Measurements from ENCODE around the gene MPG. TPM values are rescaled to one million over a fixed set of nuclear protein-coding genes. Genes with fewer than 3 reads are reported as not detected.

The MPG gene
- total RNA-seq, 4 donors from 2014 or later: 49.1 to 107 (median 87.2) TPM

GRCh38 chr16:97822-98221 lies 19.8 kb downstream of the MPG start:
- DNase-seq (ENCODE audit: low spot score): no peak
- ATAC-seq (ENCODE audit: low FRiP score): no peak
- TF ChIP-seq, protein P1, sequence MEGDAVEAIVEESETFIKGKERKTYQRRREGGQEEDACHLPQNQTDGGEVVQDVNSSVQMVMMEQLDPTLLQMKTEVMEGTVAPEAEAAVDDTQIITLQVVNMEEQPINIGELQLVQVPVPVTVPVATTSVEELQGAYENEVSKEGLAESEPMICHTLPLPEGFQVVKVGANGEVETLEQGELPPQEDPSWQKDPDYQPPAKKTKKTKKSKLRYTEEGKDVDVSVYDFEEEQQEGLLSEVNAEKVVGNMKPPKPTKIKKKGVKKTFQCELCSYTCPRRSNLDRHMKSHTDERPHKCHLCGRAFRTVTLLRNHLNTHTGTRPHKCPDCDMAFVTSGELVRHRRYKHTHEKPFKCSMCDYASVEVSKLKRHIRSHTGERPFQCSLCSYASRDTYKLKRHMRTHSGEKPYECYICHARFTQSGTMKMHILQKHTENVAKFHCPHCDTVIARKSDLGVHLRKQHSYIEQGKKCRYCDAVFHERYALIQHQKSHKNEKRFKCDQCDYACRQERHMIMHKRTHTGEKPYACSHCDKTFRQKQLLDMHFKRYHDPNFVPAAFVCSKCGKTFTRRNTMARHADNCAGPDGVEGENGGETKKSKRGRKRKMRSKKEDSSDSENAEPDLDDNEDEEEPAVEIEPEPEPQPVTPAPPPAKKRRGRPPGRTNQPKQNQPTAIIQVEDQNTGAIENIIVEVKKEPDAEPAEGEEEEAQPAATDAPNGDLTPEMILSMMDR (IDR thresholded peaks at IDR 0.05): no peak

DNA sequence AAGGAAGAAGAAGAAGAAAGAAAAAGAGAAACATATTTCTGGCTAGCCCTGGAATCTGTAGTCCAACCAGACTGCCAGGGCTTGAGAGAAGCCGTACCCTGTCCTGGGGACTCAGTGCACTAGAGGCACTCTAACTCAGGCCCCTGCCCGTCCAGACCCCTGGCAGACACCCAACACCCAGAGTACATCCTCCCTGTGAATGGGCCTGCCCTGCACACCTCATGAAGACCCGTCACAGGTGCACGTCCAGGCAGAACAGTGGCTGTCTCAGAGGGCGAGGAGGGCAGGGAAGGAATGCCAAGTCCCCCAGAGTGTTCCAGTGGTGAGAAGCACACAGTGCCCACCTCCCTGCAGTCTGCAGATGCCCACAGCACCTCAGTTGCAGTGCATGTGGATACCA lies 23.0 kb downstream of the MPG start:
- TF ChIP-seq, protein P1 (IDR thresholded peaks at IDR 0.05): no peak
- DNase-seq (ENCODE audit: low spot score): no peak
- no peak for ATAC-seq (ENCODE audit: low FRiP score)

GRCh38 chr16:101586-101985 lies 23.6 kb downstream of the MPG start:
- DNase-seq (ENCODE audit: low spot score) (no peak), ATAC-seq (ENCODE audit: low FRiP score) (no peak)
- TF ChIP-seq, protein P1 (IDR thresholded peaks at IDR 0.05): no peak

DNA sequence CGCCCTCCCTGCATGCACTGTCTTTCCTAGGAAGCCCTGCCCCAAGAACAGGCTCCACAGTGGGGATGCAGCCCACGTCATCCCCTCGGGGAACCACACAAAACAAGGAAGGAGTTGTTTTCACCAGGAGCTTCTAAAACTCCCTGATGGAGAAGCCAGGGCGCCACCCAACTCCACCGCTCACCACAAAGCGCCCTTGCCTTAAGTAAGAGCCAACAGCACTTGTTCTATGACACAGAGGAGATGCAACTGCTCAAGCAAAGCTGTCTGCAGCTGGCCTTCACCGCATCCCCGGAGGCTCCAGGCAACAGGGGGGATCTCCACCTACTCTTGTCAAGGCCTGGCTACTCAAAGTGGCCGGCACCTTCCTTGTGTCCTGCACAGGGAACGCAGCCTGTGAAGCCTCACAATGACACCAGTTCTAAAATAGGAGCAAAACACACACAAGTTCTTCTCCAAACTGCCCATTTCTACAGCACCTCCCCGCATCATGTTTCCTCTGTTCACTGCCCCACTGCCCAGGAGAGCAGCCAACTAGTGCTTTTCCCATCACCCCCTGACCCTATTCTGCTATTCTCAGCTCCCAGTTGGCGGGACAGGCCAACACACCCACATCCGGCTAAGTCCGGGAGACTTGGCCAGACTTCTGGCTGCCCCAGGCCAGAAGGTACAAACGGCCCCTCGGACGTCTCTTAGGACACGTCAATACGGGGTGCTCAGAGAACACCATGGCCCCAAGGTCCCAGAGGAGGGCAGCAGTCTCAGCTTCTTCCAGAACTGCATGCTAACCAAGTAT lies 24.2 kb downstream of the MPG start:
- no peak for DNase-seq (ENCODE audit: low spot score)
- ATAC-seq (ENCODE audit: low FRiP score): no peak
- TF ChIP-seq, protein P1 (IDR thresholded peaks at IDR 0.05): no peak

DNA sequence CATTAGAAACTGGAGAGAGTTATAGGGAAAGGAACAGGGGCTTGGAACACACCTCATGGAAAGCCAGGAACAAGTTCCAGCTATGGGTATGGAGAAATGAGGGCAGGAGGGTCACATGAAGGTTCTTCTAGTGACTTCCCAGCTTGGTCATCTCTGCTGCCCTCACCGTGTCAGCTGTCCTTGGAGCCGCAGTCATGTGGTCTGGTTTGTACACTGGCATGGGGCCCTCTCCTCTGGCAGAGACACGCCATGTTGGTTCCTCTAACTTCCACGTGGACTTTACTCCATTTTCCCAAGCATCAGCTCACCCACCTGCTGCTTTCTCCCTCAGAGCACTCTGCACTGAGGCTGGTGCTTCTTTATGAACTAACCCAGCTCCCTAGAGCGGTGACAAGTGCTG lies 26.3 kb downstream of the MPG start:
- DNase-seq (ENCODE audit: low spot score): no peak
- TF ChIP-seq, protein P1 (IDR thresholded peaks at IDR 0.05): no peak
- ATAC-seq (ENCODE audit: low FRiP score): no peak

DNA sequence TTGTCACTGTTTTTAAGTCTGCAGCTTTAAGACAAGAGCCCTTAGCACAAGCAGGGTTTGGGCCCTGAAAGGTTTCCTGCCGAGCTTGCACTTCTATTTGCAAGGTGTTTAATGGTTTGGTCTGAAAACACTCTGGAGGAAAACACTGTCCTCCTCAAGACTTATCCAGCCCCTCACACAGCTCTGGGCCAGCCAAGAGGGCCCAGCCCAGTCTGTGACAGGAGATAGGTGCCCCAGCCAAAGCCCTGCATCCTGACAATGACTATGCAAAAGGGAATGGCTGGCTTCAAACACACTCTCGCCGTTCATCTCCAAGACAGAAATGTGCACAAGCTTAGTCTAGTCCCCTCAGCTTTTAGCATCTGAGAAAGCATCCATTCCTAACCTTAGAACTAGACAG lies 26.9 kb downstream of the MPG start:
- DNase-seq (ENCODE audit: low spot score) (no peak), ATAC-seq (ENCODE audit: low FRiP score) (no peak)
- TF ChIP-seq, protein P1 (IDR thresholded peaks at IDR 0.05): no peak

GRCh38 chr16:105521-105920 lies 27.5 kb downstream of the MPG start:
- DNase-seq (ENCODE audit: low spot score) (no peak), ATAC-seq (ENCODE audit: low FRiP score) (no peak)
- TF ChIP-seq, protein P1 (IDR thresholded peaks at IDR 0.05): no peak
